ENCODE measurements around the gene RBMS1.
"Not testable (repeated sequence)": the region's sequence is repeated elsewhere in the genome, so short reads cannot be mapped to it uniquely, and the experiment has no call there.

Gene RBMS1

DNA sequence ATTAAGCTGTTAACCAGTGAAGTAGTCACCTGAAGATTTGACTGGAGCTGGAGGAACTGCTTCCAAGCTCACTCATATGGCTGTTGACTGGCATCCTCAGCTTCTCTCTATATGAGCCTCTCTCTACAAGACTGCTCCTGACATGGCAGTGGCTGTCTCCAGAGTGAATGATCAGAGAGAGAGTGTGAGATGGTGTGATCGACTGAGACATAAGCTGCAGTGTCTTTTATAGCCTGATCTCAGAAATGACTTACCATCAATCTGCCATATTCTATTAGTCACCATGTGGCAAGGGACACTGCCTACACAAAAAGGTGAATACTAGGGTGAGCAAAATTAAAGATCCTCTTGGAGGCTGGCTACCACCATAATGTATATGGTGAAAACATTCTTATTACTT is 7.8 kb upstream of the RBMS1 start:
- DNase-seq, result no peak

DNA sequence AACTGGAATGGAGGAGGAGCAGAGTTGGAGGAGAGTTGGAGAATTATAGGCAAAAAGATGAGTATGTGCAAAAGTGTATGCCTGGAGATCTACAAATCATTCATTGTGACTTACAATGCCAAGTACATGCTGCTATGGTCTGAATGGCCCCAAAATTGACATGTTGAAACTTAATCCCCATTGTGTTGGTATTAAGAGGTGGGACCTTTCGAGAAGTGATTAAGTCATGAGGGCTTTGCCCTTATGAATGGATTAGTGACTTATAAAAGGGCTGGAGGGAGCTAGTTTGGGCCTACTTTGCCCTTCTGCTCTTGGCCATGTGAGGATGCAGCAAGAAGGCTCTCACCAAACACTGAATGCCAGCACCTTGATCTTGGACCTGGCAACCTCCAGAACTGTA is 6.3 kb upstream of the RBMS1 start:
- DNase-seq, result no peak

DNA sequence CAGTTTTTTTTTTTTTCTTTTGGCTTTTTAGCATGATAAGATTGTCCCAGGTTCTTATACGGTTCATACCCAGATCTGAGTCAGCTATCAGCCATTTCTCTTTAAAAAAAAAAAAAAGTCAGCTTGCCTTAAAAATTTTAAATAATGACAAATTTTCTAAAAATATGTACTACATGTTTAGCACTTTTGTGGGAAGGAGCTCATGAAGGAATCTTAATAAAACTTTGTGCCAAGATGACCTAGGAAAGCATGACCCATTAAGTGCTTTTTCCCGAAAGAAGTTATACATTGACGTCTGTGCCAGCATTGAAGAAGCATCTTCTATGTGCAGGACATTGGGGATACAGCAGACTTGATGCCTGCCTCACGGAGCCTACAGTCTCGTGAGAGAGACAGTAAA is 4.5 kb upstream of the RBMS1 start:
- DNase-seq, result no peak

DNA sequence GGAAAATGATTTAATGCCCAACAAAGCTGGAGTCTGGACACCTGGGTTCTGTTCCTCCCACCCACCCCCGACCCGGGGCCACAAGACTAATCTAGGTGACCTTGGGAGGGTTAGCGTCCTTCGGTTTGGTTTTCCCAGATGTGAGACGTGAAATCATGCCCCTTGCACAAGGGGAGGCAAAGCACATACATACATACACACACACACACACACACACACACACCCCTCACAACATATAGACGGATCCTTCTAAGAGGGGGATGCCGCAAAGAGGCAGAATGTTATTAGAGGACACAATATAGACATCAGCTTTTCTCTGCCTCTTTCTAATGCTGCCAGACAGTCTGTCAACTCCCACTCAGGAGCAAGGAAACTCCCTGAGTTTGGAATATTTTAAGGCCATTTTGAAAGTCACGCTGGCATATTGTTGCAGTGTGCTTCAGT is 616 bp upstream of the RBMS1 start:
- no peak for DNase-seq

DNA sequence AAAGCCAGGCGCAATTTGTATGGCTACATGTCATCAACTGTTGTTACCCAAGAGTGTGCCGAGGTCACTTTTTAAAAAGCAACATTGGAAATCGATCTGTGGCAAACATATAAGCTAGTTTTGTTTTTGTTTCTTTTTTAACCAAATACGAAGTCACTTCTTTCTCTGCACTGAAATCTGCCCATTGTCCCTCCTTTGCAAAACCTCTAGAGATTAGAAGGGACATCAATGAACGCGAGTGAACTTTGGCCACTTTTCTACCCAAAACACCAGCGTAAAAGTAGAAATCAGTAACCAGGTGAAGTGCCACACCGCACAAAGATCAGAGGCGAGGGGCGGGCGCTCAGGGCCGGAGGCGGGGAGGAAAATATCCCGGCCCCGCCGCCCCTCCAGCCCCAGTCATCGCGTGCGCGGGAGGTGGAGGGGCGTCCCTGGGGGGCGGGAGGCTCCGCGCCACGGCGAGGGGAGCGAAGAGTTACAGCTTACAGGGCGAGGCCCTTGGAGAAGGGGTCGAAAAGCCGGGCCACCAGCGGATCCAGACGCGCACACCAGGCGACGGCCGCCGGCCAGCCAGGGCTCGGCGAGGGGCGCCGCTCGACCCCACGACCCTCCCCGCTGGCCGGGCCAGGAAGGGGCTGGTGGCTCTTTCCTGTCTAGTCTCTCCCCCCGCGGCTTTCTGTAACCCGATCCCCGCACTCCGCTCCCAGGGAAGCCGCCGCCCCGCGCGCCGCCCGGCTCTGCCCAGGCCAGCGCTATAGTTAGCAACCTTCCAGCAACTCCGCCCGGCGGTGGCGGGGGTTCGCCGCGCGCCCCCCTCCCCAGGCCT is 993 bp downstream of the RBMS1 start:
- peak; percentile 65 for DNase-seq

DNA sequence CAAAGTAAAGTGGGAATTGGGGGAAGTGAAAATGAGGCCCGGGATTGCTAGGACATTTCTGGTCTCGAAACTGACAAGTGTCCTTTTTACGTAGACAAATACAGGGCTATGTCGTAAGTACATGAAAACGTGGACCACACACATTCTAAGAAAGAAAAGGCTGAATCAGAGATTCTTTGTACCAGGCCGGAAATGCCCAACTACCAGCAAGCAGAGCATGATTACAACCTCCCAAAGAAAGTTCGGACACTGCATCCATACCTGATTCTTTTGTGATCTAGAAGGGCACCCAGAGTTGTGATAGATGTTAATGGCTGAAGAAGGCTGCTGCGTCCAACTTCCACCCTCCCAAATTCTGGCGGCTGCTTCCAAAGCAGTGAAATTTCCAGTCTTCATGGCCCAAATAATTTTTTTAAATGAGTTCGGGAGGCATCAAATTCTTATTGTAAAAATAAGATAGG is 1.7 kb downstream of the RBMS1 start:
- DNase-seq, result no peak

DNA sequence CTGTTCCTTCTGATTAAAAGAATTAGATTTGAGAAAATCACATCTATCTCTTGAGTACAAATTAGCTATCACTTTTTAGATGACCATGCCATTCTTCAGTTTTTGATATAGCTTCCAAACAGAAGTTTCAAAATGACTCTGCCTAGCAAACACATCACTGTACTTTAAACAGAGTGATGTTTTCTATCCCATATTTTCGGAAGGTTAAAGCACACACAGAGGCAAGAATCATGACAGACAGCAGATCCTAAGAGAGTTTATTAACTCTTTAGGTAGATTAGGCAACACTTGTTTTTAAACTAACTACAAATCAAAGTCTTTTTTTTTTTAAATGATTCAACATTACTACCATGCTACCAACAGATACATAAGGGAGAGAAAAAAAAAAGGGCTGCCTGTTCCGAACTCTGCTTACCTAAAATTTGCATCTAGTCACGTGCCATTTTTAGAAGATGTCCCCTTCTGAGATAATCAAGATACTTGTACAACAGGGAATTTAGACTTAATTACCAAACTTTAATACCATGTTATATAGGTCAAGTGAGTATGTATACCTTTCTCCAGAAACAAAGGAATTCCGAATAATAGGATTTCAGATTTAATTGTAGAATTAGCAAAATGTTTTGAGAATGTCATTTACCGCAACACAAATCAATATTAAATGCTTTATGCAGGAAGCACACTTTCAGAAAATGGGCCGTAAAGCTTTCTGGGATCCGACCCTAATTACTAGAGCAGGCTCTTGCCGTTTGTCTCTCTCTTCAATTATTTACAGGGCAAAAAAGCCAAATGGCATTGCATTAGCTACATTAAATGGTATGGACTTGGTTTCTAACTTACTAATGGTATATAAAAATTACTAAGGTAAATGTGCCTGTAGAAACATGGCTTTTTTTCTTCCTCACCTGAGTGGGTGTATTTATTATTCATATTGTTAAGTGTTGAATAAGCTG is 2.6 kb downstream of the RBMS1 start:
- no peak for DNase-seq

DNA sequence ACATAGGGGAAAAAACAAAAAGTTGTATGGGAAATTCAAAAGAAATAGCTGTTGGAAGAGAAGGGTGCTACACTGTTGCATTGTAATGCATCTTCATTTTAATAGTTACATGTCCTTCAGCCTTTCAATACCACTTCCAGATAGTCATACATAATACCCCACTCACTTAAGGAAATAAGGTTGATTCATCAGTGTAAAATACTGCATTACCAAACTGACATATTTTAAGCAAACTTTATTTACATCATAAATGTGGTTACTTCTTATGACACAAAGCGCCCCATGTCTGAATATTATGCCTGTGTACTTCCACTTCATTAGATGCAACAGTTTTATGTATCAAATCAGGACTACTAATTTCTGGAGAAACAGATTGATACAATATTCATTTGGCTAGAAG is 4.5 kb downstream of the RBMS1 start:
- DNase-seq, result no peak

DNA sequence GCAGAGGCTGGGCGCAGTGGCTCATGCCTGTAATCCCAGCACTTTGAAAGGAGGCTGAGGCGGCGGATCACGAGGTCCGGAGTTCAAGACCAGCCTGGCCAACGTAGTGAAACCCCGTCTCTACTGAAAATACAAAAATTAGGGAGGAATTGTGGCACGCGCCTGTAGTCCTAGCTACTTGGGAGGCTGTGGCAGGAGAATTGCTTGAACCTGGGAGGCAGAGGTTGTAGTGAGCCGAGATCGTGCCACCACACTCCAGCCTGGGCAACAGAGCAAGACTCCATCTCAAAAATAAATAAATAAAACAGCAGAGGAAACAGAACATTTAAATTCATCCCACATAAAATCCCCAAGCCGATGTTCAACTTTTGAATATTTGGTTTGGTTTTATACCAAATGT is 5.3 kb downstream of the RBMS1 start:
- DNase-seq, result not testable (repeated sequence)

DNA sequence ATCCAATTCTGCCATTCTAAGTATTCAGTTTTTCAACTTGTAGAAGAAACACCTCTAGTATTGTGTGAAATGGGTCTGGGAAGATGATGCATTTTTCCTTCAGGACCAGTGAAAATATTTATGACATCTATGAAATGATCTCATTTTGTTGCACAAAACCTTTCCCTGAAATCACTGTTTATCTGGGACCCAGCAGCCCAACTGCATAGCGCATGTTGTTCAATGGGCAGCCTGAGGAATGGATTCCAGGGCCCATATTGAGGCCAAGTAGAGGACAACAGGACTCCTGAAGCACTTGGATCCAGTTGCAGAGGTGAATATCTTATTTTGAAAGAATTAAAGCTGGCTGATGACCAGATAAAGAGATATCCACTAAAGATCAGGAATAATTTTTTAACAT is 7.3 kb downstream of the RBMS1 start:
- no peak for DNase-seq

DNA sequence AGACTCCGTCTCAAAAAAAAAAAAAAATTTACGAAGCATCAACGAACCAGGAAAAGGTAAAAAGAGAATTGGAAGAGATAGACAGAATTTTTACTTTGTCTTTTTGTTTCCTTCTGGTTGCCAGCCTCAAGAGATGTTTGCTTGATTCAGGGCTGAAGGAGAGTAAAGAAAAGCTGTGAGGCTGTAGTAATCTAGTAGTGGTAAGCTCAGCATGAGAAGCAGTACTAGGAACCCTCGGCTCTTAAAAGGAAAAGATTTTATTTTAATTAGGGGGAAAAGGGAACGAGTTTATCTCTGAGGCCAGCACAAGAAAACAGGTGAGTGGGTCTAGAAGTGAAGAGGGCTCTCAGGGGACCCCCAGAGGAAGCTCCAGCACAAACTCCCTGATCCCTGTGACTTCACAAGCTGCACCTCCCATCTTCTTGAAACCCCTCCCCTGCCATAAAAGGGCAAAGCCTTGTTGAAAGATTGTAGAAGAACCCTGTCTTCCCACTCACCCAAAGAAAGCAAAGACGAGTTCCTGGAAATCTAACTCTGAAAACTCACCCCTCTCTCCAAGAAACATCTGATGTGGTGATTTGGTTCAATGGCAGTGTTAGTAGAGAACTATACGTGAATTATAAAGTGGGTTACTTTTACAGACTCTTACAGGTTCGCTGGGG is 8.6 kb downstream of the RBMS1 start:
- no peak for DNase-seq

DNA sequence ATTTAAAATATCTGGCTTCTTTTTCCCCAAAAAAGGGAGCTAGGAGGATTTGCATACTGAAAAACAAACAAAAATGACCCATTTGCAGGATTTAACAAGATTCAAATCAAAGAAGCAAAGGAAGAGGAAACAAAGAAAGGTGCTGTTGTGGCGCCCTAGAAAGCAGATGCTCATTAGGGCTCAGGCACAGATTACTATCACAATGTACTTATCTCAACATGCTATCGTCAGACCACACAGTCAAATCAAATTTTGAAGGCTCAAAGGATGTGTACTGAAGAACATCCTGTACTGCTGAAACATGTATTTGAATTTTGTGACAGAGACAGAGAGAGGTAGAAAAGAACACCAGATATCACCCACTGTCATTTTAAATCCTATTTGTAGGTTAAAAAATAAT is 10.9 kb downstream of the RBMS1 start:
- peak; percentile 16 for DNase-seq

DNA sequence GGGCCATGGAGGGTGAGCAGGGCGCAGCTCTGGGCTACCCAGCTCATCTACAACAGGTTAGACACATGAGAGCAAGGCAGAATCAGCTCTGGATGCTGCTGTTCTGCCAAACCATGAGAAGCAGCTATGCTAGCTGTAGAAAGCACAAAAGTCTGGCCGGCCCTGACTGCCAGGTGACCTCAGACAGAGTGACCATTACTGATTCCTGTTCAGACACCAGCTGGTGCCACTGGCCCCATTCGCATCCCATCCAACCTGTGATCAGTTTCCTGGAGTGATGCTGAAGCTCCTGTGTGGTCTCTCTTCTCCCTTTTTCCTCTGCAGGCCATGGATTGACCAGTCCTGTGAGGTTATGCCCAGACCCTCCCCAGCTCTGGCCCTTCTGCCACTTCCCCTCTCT is 14.3 kb downstream of the RBMS1 start:
- no peak for DNase-seq

DNA sequence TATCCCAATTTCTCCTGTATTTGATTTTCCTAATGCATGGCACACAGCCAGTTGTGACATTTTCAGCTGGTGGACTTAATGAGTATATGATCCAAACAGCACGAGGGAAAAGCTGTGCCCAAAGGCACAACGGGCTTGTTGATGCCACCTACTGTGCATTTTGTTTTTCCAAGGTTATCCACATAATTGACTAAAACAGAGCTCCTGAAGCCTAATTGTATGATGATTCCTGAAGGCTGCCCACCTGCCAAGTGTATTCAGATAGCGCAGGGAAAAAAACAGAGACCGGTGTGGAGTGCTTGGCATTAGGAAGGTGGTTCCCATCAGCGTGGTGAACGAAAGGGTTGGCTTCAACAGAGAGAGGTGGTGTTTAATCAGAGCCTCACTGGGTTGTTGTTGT is 14.9 kb downstream of the RBMS1 start:
- DNase-seq, result no peak

DNA sequence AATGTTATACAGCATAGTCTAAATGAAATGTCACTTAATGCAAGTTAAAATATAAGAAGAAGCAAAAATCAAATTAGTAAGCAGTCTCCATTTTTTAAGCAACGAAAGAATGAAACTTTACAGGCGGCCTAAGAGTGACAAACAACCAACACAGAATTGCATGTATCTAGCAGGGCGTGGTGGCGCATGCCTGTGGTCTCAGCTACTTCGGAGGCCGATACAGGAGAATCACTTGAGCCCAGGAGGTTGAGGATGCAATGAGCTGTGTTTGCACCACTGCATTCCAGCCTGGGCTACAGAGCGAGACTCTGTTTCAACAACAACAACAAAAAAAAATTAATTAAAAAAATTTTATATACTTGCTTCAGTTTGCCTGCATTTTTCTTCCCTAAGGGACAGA is 16.6 kb downstream of the RBMS1 start:
- DNase-seq, result no peak

DNA sequence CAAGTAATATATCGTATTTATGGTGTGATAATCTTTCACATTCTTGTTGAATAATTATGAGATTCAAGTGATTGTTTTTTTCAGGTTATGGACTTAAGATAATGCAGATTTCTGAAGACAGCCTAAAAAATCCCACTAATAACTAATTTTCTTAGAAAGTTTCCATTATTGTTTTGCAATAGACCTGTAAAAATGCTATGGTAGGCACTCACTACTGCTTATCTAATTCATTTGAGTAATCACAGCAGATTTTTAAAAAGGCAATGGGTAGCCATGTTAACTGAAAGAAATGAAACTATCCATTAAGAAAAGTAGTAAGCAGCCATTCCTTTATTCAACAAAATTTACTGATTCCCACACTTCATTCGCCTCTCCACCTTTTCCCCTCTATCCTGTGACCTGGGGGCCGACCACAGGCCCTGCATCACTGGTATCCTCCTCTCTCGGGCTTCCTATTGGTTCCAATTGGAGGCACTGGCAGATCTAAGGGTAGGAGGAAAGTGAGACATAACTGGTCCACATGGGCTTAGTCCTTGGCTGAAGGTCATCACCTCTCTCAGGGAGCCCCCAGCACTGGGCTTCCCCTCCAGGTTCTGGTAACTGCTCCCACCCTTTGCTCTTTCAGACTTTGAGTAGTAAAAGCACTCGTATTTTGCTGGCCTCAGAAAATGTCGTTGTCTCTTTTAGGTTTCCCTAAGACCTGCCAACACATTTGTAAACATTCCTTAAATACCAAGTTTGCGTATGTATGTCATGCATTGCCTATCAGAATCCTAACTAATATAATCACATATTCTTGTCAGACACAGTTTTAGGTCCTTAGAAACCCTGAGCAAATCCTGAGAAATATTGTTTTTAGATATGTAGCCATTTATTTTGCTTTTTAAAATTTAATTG is 18.5 kb downstream of the RBMS1 start:
- DNase-seq, result no peak

DNA sequence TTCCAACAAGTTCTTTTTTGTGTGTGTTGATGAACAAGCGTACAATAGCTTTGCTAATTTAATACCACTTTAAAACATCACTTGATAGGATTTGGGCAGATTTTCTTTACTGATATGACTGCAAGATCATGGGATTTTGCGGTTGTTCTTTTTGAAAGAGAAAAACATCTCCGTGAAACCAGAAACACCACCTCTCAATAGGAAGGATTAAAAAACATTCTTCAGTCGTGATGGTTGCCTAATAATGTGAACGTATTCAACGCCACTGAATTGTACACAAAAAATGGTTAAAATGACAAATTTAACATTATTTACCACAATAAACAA is 19.3 kb downstream of the RBMS1 start:
- DNase-seq, result no peak

DNA sequence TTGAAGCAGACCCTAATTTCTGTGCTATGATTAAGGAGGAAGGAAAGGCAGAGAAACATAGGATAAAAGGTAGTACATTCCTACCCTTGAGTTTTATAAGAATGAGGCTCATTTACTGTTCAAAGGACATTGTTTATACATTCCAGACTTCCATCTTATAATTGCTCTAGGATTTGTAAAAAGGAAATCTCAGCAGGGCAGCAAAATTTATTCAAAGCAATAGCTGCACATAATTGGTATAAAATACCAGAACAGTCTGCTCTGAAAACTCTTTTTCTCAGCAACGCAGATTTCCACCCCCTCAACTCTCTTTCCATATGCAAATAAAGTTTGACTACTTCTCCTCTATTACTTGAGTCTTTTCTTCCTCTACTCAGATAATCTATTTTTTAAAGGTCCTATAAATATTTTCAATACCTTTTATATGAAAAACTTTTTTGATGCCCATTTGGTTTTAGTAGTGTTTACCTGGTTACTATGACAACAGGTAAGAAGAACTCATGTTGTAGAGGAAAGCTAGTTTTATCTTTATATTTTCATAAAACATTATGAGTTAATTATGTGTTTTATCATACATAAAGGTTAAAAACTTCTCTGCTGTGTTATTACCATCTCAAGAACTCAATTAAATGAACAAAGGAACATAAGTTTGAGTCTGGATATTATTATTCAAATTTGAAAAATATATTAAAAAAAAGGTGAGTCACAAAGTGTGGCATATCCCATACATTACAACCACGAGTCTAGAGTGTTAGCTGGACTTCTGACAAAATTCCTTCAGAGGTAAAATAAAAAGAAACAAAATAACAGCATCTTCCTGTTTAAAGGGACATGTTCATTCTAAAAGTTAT is 19.9 kb downstream of the RBMS1 start:
- no peak for DNase-seq

DNA sequence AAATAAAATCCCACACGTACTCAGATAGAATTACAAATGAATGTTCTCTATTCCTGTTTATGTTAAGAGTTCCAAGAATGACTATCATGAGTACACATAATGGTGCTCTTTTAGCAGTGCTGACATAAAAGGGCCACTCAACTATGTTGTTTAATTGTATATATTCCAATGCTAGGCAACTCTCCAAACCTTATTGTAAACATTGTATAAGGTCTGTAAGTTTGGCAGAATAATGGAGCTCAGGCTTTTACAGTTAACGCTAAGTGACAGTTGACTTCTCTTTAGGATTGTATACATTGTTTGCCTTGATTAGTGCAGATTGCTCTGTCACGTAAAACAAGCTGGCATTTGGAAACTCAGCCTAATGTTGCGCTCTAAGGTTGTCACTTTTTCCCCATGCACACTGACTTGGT is 20.8 kb downstream of the RBMS1 start:
- DNase-seq, result peak; percentile 75

DNA sequence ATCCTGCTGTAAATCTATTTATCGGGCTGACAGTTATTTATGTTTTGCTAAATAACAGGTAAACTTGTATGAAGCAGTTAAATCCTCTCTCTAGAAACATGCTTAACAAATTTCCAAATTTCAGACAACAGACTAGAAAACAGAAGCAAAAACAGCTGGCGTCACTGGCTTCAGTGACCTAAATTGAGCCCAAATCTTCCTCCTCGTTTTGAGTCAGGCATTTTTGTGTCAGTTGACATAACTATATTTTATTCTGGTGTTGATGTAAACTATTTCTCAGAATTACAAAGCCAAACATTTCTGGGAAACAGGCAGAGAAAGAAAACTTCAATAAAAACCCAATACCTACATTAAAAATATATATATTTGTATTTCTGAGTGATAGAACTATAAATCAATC is 21.7 kb downstream of the RBMS1 start:
- DNase-seq, result no peak

DNA sequence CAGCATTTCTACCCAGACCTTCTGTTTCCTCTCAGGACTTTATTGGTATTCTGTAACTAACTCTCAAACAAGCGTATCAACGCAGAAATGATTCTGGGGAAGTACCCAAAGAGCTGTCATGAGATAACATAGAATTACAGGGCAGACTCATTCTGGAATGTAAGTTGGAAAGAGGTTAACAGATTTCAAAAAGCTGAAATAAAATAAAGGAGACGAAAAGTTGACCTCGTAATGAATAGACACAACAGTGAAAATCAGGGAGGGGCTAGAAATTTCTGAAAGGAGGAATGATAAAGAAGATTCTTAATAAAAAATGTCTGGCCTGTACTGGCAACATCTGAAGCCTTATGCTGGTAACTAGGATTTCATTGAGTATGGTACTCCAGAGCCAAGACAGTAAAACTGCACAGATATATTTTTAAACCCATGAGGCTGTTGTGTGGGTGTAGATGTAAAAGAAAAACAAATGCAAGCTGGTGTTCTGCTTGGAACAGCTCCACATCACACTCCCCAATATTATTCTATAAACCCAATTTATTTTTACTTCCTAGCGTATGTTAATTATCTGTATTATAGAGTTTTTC is 23.9 kb downstream of the RBMS1 start:
- DNase-seq, result no peak
